K562 (cell line): ENCODE data around the gene LIPE. TPM values are rescaled to one million over a fixed set of nuclear protein-coding genes. Genes with fewer than 3 reads are reported as not detected.

ENCODE experiments used
- COPS2 ChIP-seq: fragments of 450-650 bp; conservative IDR thresholded peaks from 2 replicates; pipeline ENCODE4 v1.6.1; 2016; ENCODE audit warnings: mild to moderate bottlenecking, moderate library complexity
- ETV1 ChIP-seq: fragments of 450-650 bp; conservative IDR thresholded peaks from 2 replicates; pipeline ENCODE4 v1.6.1; 2016; ENCODE audit warnings: missing genetic modification characterization, control low read depth, low read depth, missing compliant biosample characterization
- HNRNPLL ChIP-seq: fragments of 200-400 bp; formaldehyde crosslinking; IDR thresholded peaks from 2 replicates; pipeline ENCODE4 v1.6.1; 2017; ENCODE audit warnings: low read length, low read depth, mild to moderate bottlenecking; ENCODE audit not compliant: poor library complexity, severe bottlenecking
- HOXB6 ChIP-seq: fragments of 250-450 bp; sonication (Bioruptor Pico); IDR thresholded peaks from 2 replicates; pipeline ENCODE4 v1.5.1; 2022; ENCODE audit warnings: mild to moderate bottlenecking, borderline replicate concordance
- IRF2 ChIP-seq: sonication (generic); formaldehyde crosslinking; IDR thresholded peaks from 2 replicates; pipeline ENCODE4 v1.8.1; 2022; ENCODE audit warnings: mild to moderate bottlenecking, missing genetic modification reagents
- NONO ChIP-seq, 2 experiments: fragments of 200-400 bp in 1 of 2; fragments of 450-650 bp in 1 of 2; formaldehyde crosslinking in 1 of 2; IDR thresholded peaks; 2 replicates each; pipeline ENCODE4 v1.6.1; 2017; ENCODE audit warnings: low read depth in 2 of 2, mild to moderate bottlenecking in 2 of 2, moderate library complexity in 2 of 2, low read length in 1 of 2
- PHB ChIP-seq: fragments of 250-450 bp; sonication (Bioruptor Pico); IDR thresholded peaks from 2 replicates; pipeline ENCODE4 v1.5.0; 2021
- PTBP1 ChIP-seq: fragments of 200-400 bp; formaldehyde crosslinking; IDR thresholded peaks from 2 replicates; pipeline ENCODE4 v1.6.1; 2017; ENCODE audit warnings: low read depth, low read length
- RB1 ChIP-seq: fragments of 450-650 bp; IDR thresholded peaks from 2 replicates; pipeline ENCODE4 v1.6.1; 2017; ENCODE audit warnings: low read depth, mild to moderate bottlenecking
- RUNX1 ChIP-seq: sonication (generic); IDR thresholded peaks from 2 replicates; pipeline ENCODE4 v1.6.1; 2016; ENCODE audit warnings: antibody characterized with exemption, low read depth
- SAFB2 ChIP-seq: fragments of 200-400 bp; formaldehyde crosslinking; IDR thresholded peaks from 2 replicates; pipeline ENCODE4 v1.6.1; 2018; ENCODE audit warnings: borderline replicate concordance, low read length, low read depth, moderate library complexity; ENCODE audit not compliant: severe bottlenecking
- SRSF9 ChIP-seq: fragments of 200-400 bp; formaldehyde crosslinking; IDR thresholded peaks from 2 replicates; pipeline ENCODE4 v1.6.1; 2017; ENCODE audit warnings: low read depth, low read length, borderline replicate concordance
- XRCC3 ChIP-seq: fragments of 450-650 bp; IDR thresholded peaks from 2 replicates; pipeline ENCODE4 v1.6.1; 2017; ENCODE audit warnings: mild to moderate bottlenecking, moderate library complexity
- ZNF121 ChIP-seq: sonication (generic); formaldehyde crosslinking; conservative IDR thresholded peaks from 2 replicates; pipeline ENCODE4 v1.8.0; 2022; ENCODE audit warnings: missing genetic modification reagents
- ZNF431 ChIP-seq: sonication (generic); formaldehyde crosslinking; IDR thresholded peaks from 2 replicates; pipeline ENCODE4 v1.8.0; 2022; ENCODE audit warnings: mild to moderate bottlenecking, missing genetic modification reagents
- polyA plus RNA-seq, 8 experiments: library from polyadenylated mRNA; depleted of rRNA in 4 of 8; stranded (reverse) in 5 of 8; unstranded in 3 of 8; fragments of >200 nt; fragmentation: Nextera tagmentation in 2 of 8; fragmentation: Illumina TruSeq in 1 of 8; extraction: Ambion mirVana in 2 of 8; extraction: Trizol in 1 of 8; gene quantifications; 2 replicates each; pipeline versions ENCODE4 v1.2.1 to v1.2.3, GENCODE V29; 2011 to 2014; ENCODE audit warnings: inconsistent platforms in 1 of 8, missing spikeins in 1 of 8
- total RNA-seq, 7 experiments: library from RNA; depleted of rRNA in 6 of 7; stranded (reverse); fragments of >200 nt in 6 of 7; fragmentation: Illumina TruSeq in 2 of 7; extraction: Trizol in 2 of 7; gene quantifications; 2 replicates each; pipeline versions ENCODE4 v1.2.1 to v1.2.3, GENCODE V29; 2011 to 2021; ENCODE audit warnings: low replicate concordance in 1 of 7
- TF ChIP-seq, protein P1 (sequence below): fragments of 450-650 bp; IDR thresholded peaks from 2 replicates; pipeline ENCODE4 v1.6.1; 2017; ENCODE audit warnings: antibody characterized with exemption
- TF ChIP-seq, protein P2 (sequence below): fragments of 250-450 bp; sonication (Bioruptor Pico); IDR thresholded peaks from 2 replicates; pipeline ENCODE4 v1.4.0; 2020

Gene LIPE
- total and polyA plus RNA-seq, 9 of the 15 experiments (the other 6 are each of a cell fraction or from before 2014, with no cell fraction given), result 0.22 TPM; not detected in 8

DNA sequence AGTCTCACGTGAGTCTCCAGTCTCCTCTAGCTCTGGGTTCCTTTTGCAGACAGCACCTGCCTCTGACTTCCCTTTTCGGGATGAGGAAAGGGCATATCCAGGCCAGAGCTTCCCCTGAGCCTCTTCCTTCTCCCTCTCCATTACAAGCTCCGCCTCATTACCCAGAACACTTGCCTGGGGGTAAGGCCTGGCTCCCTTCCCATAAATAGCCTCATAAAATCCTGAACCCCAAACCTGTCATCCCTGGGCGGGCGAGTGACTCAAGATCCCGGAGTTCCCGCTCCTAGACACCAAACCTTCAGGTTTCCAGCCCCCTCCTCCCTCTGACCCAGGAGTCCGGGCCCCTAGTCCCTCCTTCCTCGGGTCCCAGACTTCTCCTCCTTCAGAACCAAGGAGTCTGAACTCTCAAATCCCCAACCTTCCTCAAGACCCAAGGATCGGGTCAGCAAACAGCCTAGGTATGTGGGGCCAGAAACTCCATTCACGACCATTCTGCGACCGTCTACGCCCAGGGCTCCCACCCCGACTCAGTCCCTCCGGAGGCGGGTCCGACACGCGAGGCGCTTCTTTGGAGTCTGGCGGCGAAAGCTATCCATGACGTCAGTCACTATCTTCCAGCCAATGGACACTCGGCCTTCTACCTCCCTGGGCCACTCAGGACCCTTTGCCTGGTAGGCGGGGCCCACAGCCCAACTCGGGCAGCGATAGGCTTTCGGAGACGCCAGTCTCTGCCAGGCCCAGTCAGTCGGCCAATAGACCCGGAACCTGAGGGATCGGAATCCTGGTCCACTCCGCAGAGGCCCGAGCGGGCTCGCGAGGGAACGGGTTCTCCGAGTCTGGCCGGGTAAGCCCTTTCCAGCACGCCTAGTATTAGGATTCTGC is 30.6 kb downstream of the LIPE start (continued):
- no peak for TF ChIP-seq SAFB2
- TF ChIP-seq ZNF431 (CRISPR knock-in tag), result no peak
- TF ChIP-seq PHB (CRISPR knock-in tag), result 0 out of 2 replicates have a peak, but pooled peaks have one; percentile 46
- TF ChIP-seq XRCC3, result no peak
- no peak for TF ChIP-seq PTBP1
- TF ChIP-seq RUNX1, result no peak
- no peak for TF ChIP-seq ZNF121 (CRISPR knock-in tag)
- TF ChIP-seq HNRNPLL, result peak; percentile 40
- TF ChIP-seq COPS2, result no peak
- TF ChIP-seq, protein P1, sequence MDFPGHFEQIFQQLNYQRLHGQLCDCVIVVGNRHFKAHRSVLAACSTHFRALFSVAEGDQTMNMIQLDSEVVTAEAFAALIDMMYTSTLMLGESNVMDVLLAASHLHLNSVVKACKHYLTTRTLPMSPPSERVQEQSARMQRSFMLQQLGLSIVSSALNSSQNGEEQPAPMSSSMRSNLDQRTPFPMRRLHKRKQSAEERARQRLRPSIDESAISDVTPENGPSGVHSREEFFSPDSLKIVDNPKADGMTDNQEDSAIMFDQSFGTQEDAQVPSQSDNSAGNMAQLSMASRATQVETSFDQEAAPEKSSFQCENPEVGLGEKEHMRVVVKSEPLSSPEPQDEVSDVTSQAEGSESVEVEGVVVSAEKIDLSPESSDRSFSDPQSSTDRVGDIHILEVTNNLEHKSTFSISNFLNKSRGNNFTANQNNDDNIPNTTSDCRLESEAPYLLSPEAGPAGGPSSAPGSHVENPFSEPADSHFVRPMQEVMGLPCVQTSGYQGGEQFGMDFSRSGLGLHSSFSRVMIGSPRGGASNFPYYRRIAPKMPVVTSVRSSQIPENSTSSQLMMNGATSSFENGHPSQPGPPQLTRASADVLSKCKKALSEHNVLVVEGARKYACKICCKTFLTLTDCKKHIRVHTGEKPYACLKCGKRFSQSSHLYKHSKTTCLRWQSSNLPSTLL, result no peak
- no peak for TF ChIP-seq IRF2 (CRISPR knock-in tag)
- TF ChIP-seq, protein P2, sequence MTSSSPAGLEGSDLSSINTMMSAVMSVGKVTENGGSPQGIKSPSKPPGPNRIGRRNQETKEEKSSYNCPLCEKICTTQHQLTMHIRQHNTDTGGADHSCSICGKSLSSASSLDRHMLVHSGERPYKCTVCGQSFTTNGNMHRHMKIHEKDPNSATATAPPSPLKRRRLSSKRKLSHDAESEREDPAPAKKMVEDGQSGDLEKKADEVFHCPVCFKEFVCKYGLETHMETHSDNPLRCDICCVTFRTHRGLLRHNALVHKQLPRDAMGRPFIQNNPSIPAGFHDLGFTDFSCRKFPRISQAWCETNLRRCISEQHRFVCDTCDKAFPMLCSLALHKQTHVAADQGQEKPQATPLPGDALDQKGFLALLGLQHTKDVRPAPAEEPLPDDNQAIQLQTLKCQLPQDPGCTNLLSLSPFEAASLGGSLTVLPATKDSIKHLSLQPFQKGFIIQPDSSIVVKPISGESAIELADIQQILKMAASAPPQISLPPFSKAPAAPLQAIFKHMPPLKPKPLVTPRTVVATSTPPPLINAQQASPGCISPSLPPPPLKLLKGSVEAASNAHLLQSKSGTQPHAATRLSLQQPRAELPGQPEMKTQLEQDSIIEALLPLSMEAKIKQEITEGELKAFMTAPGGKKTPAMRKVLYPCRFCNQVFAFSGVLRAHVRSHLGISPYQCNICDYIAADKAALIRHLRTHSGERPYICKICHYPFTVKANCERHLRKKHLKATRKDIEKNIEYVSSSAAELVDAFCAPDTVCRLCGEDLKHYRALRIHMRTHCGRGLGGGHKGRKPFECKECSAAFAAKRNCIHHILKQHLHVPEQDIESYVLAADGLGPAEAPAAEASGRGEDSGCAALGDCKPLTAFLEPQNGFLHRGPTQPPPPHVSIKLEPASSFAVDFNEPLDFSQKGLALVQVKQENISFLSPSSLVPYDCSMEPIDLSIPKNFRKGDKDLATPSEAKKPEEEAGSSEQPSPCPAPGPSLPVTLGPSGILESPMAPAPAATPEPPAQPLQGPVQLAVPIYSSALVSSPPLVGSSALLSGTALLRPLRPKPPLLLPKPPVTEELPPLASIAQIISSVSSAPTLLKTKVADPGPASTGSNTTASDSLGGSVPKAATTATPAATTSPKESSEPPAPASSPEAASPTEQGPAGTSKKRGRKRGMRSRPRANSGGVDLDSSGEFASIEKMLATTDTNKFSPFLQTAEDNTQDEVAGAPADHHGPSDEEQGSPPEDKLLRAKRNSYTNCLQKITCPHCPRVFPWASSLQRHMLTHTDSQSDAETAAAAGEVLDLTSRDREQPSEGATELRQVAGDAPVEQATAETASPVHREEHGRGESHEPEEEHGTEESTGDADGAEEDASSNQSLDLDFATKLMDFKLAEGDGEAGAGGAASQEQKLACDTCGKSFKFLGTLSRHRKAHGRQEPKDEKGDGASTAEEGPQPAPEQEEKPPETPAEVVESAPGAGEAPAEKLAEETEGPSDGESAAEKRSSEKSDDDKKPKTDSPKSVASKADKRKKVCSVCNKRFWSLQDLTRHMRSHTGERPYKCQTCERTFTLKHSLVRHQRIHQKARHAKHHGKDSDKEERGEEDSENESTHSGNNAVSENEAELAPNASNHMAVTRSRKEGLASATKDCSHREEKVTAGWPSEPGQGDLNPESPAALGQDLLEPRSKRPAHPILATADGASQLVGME (CRISPR knock-in tag), result no peak
- no peak for TF ChIP-seq NONO (IDR thresholded peaks at IDR 0.05; ENCODE audit: low read depth in 2 of 2, low read length in 1 of 2)
- TF ChIP-seq SRSF9, result no peak
- peak; percentile 16; the same call in 1 of the 2 replicates for TF ChIP-seq RB1
- no peak for TF ChIP-seq HOXB6 (CRISPR knock-in tag)
- no peak for TF ChIP-seq ETV1 (tag)
